AG08396 (cell line): ENCODE results near the gene NDUFAF3.
"Not testable (repeated sequence)": the region's sequence is repeated elsewhere in the genome, so short reads cannot be mapped to it uniquely, and the experiment has no call there.

Experiments
- DNase-seq: peaks from one replicate; pipeline ENCODE4 v3.0.0; 2012; ENCODE audit warnings: low spot score, mixed read lengths

Gene NDUFAF3

GRCh38 chr3:48999085-48999858 lies 22.6 kb upstream of the NDUFAF3 start:
- DNase-seq: no peak

- DNase-seq: no peak
These were observed 20.8 kb upstream of the NDUFAF3 start for GRCh38 chr3:49001155-49001554.

GRCh38 chr3:49004352-49005302 lies 17.3 kb upstream of the NDUFAF3 start:
- no peak for DNase-seq

DNA sequence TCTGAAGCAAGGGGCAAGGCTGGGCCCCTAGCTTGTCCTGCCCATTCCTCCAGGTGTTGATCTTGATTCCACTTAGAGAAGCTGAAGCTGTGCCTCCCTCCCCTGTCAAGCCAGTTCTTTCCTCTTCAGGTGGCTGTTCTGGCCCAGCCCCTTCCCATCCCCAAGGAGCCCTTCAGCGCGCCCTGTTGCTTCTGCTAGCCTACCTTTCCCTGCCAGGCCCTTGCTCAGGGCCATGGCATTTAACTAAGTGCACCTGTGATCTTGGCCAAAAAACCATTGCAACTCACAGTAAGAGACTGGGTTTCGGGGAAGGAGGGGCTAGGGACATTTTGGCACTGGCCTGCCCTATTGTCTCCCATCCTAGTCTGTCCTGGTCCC lies 16.6 kb upstream of the NDUFAF3 start:
- no peak for DNase-seq

DNA sequence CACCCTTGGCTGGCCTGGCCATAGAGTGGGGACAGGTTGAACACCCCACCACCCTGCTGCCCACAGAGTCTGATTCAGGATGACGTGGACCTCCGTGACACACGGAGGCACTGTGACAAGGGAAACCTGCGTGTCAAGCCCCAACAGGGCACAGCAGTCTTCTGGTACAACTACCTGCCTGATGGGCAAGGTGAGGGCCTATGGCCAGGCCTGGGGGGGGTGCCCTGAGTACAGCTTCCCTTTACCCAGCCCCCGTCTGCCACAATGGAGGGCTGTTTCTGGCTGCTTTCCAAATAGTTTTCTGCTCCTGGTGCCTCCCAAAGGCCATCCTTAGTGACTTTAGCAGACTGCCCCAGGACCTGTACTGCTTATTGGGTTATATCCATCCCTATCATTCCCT lies 15.9 kb upstream of the NDUFAF3 start:
- no peak for DNase-seq

GRCh38 chr3:49006408-49007067 lies 15.4 kb upstream of the NDUFAF3 start:
- DNase-seq: peak; percentile 45

- peak; percentile 94 for DNase-seq
These were observed 14.7 kb upstream of the NDUFAF3 start, which contains the start of gene WDR6 for GRCh38 chr3:49007068-49007770. Gene WDR6, plus strand, starts transcription at chr3:49007391. Its CDS starts 41 bp downstream, at chr3:49007432.

DNA sequence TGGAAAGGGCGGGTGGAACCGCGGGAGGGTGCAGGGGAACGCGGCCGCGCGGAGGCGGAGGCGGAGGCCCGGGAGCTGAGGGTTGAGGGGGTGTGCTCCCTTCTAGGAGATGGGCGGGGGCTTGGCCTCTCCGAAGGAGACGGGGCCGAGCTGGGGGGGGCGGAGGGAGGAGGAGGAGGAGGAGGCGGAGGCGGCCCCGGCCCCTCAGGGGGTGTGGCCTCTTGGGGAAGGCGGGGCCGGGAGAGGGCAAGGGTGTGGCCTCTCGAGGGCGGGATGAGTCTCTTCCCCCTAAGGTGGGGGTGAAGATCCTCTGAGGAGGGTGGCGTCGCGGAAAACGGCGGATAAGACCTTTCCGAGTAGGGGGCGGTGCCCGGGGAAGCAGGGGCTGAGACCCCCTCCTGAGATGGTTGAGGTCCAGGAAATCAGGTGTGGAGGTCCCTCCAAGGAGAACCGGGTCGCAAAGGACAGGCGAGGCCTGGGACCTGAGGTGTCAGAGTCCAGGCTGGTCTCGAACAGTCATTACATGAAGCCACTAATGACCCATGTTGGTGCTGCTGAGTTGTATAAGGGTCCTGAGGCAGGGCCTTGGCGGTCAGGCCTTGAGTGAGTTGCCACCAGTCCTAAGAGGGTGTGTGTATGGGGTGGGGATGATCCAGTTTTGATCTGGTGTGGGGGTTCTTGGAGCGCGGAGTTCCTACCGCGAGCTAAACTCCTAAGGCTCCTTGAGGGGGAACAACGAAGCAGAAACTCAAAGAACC lies 14.0 kb upstream of the NDUFAF3 start:
- peak; percentile 92 for DNase-seq

GRCh38 chr3:49008627-49009026 lies 13.3 kb upstream of the NDUFAF3 start:
- not testable (repeated sequence) for DNase-seq

DNA sequence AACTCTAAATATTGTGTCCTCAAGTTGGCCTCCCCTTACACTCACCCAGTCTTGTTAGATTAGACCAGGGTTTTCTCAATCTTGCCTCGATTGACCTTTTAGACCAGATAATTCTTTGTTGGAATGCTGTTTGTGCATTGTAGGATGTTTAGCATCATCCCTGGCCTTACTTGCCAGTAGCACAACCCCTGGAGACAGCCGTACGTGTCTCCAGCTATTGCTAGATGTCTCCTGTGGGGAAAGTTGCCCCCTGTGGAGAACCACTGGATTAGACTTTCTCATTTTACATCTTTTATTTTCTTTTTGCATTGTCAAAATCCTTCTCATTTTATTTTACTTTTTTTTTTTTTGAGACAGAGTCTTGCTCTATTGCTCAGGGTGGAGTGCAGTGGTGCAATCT lies 12.5 kb upstream of the NDUFAF3 start:
- no peak for DNase-seq

- DNase-seq: no peak
These were observed 9.4 kb upstream of the NDUFAF3 start for GRCh38 chr3:49012441-49013017.

GRCh38 chr3:49013113-49013737 lies 8.7 kb upstream of the NDUFAF3 start:
- no peak for DNase-seq

GRCh38 chr3:49013738-49014660 lies 7.9 kb upstream of the NDUFAF3 start:
- no peak for DNase-seq

DNA sequence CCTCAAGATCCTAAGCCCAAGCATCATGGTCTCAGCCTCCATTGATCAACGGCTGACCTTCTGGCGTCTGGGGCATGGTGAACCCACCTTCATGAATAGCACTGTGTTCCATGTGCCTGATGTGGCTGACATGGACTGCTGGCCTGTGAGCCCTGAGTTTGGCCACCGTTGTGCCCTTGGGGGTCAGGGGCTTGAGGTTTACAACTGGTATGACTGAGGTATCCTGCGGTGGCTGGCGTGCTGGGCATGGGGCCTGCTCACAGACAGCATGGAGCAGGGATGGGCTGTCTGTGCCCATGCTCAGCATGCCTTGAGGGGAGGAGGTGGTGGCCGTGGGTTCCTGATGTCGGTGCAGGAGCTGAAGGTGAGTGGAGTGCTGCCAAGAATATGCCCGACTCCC lies 6.8 kb upstream of the NDUFAF3 start:
- no peak for DNase-seq

GRCh38 chr3:49015765-49016164 lies 6.2 kb upstream of the NDUFAF3 start:
- DNase-seq: no peak

- no peak for DNase-seq
These were observed 5.3 kb upstream of the NDUFAF3 start for GRCh38 chr3:49016414-49017228.

DNA sequence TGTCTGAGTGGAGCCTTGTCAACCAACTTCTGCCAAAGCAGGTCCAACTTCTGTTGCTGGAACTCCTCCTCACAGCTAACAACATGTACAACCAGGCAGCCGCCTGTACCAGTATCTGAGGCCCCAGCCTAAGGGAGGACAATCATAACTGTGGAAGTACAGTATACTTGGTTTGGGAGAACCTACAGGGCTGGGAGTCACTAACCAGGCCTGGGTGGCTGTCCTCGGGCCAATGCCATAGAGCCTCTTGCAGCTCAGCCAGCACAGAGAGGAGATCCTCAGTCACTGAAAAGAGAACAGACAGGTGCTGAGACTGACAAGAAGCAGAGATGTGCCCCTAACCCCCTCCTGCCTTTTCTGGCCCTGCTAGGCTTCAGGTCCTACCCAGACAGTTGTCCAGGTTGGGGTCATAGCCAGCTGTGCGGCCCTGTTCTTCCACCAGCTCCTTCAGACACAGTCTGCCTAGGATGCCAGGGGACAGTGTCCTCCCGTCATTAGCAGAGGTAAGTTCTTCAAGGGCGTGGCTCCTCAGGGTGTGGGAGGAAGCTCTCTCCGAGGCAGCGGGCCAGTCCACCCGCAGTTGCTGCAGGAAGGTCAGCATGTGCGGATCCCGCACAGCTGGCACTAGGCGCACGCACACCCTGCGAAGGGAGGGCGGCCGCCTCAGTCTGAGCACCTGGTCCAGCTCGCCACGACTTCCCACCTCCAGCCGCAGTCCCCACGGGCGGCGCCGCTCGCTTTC lies 4.5 kb upstream of the NDUFAF3 start:
- DNase-seq: no peak
